Measurements from ENCODE around the gene CA12.

DNA sequence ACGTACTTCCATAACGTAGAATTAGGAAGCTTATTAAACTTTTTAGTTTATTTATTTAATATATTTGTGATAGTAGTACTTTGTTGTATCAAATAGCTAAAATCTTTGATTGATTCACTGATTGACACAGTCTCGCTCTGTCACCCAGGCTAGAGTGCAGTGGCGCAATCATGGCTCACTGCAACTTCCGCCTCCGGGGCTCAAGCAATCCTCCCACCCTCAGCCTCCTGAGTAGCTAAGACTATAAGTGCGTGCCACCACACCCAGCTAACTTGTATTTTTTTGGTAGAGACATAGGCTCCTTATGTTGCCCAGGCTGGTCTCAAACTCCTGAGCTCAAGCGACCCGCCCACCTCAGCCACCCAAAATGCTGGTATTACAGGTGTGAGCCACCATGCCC lies 98.5 kb downstream of the CA12 start:
- TF ChIP-seq CTCF (IDR thresholded peaks at IDR 0.05) = no peak
- TF ChIP-seq POLR2A (IDR thresholded peaks at IDR 0.05) = no peak

All from esophagus squamous epithelium (tissue), 4 donors.